Testis (tissue), 2 donors: Measurements from ENCODE around the gene SAYSD1.

Experiments used
- CTCF ChIP-seq, 3 experiments: fragments of 450-650 bp in 2 of 3; fragments of 200-600 bp in 1 of 3; sonication (generic) in 1 of 3; IDR thresholded peaks; one replicate each; pipeline ENCODE4 v1.5.1; 2016 to 2019; ENCODE audit warnings: antibody characterized with exemption in 3 of 3, mild to moderate bottlenecking in 2 of 3, moderate library complexity in 1 of 3
- POLR2A ChIP-seq: fragments of 450-650 bp; IDR thresholded peaks from one replicate; pipeline ENCODE4 v1.6.1; 2017; ENCODE audit warnings: antibody characterized with exemption, mild to moderate bottlenecking, moderate library complexity

GRCh38 chr6:39063526-39063925 is 51.5 kb downstream of the SAYSD1 start:
- TF ChIP-seq CTCF (IDR thresholded peaks at IDR 0.05) (no peak), POLR2A (no peak)
